GM06990 (cell line): ENCODE data around the gene AGL.

ENCODE experiments used
- DNase-seq: peaks from one replicate; pipeline ENCODE4 v3.0.0-alpha.2; 2011; ENCODE audit not compliant: insufficient read length; ENCODE audit errors: extremely low read depth
- H3K27me3 ChIP-seq: replicated peaks from 2 replicates; pipeline ENCODE4 v1.6.0; 2011; ENCODE audit warnings: low read length; ENCODE audit not compliant: control insufficient read depth, insufficient read depth
- H3K36me3 ChIP-seq: 2 replicates; pipeline ENCODE4 v1.5.1; 2011; ENCODE audit warnings: low read length; ENCODE audit not compliant: control insufficient read depth, insufficient read depth
- H3K4me3 ChIP-seq: replicated peaks from 2 replicates; pipeline ENCODE4 v1.5.1; 2011; ENCODE audit warnings: low read depth, mild to moderate bottlenecking, control low read depth, low read length
- CTCF ChIP-seq: IDR thresholded peaks from 2 replicates; pipeline ENCODE4 v1.5.1; 2011; ENCODE audit warnings: low read length, control low read depth, mild to moderate bottlenecking, inconsistent platforms; ENCODE audit not compliant: insufficient read depth, poor library complexity, severe bottlenecking

The AGL gene

GRCh38 chr1:99906535-99906934, 56.4 kb downstream of the AGL start:
- no peak for DNase-seq
- no peaks in the 10 kb centered on the region; the same call in 1 of the 2 replicates for H3K36me3 ChIP-seq
- no peaks in the 10 kb centered on the region for H3K27me3 ChIP-seq
- H3K4me3 ChIP-seq, result no peak overlapping the region
- TF ChIP-seq CTCF, result no peak

- TF ChIP-seq CTCF, result no peak
- Histone ChIP-seq H3K36me3 (0 out of 2 replicates have a peak, but pooled peaks cover 1% of the 10 kb centered on the region), H3K4me3 (no peak overlapping the region), H3K27me3 (no peaks in the 10 kb centered on the region)
- no peak for DNase-seq
Measured at GRCh38 chr1:99917214-99917613, 67.1 kb downstream of the AGL start.

GRCh38 chr1:99919220-99919619, 69.1 kb downstream of the AGL start:
- Histone ChIP-seq H3K4me3 (no peak overlapping the region), H3K36me3 (no peaks in the 10 kb centered on the region), H3K27me3 (no peaks in the 10 kb centered on the region)
- TF ChIP-seq CTCF, result no peak
- DNase-seq, result no peak

GRCh38 chr1:99934801-99935200, 84.6 kb downstream of the AGL start:
- H3K4me3 ChIP-seq, result no peak overlapping the region
- H3K27me3 ChIP-seq, result no peaks in the 10 kb centered on the region
- no peak for TF ChIP-seq CTCF

GRCh38 chr1:99935534-99935933, 85.4 kb downstream of the AGL start:
- DNase-seq, result no peak
- Histone ChIP-seq H3K27me3 (no peaks in the 10 kb centered on the region), H3K4me3 (no peak overlapping the region), H3K36me3 (no peaks in the 10 kb centered on the region)
- no peak for TF ChIP-seq CTCF

More at GRCh38 chr1:99934801-99935200, 84.6 kb downstream of the AGL start:
- DNase-seq, result no peak
- H3K36me3 ChIP-seq, result no peaks in the 10 kb centered on the region

GRCh38 chr1:99936071-99936470, 85.9 kb downstream of the AGL start:
- no peak overlapping the region for H3K4me3 ChIP-seq
- TF ChIP-seq CTCF, result no peak
- H3K36me3 ChIP-seq, result no peaks in the 10 kb centered on the region
- DNase-seq, result no peak
- no peaks in the 10 kb centered on the region for H3K27me3 ChIP-seq
